ENCODE results near the gene RPP25L.

- TF ChIP-seq CTCF (IDR thresholded peaks at IDR 0.05) (no peak), TCF12 (IDR thresholded peaks at IDR 0.05) (no peak), SIN3A (IDR thresholded peaks at IDR 0.05; ENCODE audit: borderline replicate concordance, low read depth, low read length) (no peak), RFX5 (IDR thresholded peaks at IDR 0.05; ENCODE audit: low read length) (no peak), MEF2A (IDR thresholded peaks at IDR 0.05; ENCODE audit: borderline replicate concordance, low read depth) (no peak), SMC3 (IDR thresholded peaks at IDR 0.05; ENCODE audit: low read depth, low read length) (no peak), FOXM1 (IDR thresholded peaks at IDR 0.05; ENCODE audit: low read depth) (no peak), EZH2phosphoT487 (IDR thresholded peaks at IDR 0.05; ENCODE audit: borderline replicate concordance, low read depth) (no peak), NRF1 (IDR thresholded peaks at IDR 0.05; ENCODE audit: low read depth, low read length) (no peak), JUND (IDR thresholded peaks at IDR 0.05) (no peak), GATA2 (CRISPR knock-in tag; IDR thresholded peaks at IDR 0.05) (no peak), POLR2AphosphoS5 (IDR thresholded peaks at IDR 0.05; ENCODE audit: low read depth, low read length) (no peak), GABPA (IDR thresholded peaks at IDR 0.05; ENCODE audit: low read depth) (0 out of 2 replicates have a peak, but pooled peaks have one; percentile 19)
These were observed 40.1 kb upstream of the RPP25L start, which contains the start of gene IL11RA for GRCh38 chr9:34651876-34652601.
